ENCODE data around the gene MBD1. TPM values are rescaled to one million over a fixed set of nuclear protein-coding genes. Genes with fewer than 3 reads are reported as not detected.

MBD1 gene
- total RNA-seq, 1 experiment from 2014 or later, result 53.4 TPM

DNA sequence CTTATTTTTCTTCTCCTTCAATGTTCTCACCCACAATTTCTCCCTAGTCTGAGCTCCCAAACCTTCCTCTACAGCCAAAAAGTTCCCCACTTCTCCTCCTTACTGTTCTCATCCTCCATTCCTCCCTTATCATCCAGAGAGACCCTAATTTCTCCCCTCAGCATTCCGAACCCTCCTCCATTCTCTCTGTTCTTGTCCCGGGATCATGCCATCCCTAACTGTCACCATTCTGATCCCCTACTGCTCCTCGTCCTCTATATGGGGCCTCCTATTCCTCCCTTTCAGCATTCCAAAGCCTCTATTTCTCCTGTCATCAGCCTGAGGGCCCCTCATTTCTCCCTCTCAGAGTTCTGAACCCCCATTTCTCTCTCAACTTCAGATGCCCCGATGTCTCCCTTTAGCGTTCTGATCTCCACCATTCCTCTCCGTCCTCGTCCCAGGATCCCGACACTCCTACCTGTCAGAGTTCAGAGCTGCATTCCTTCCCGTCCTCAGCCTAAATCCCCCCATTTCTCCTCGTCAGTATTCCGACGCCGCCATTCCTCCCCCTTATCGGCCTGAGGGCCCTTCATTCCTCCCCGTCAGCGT is 522 bp downstream of the MBD1 start (continued):
- TF ChIP-seq, protein P1, sequence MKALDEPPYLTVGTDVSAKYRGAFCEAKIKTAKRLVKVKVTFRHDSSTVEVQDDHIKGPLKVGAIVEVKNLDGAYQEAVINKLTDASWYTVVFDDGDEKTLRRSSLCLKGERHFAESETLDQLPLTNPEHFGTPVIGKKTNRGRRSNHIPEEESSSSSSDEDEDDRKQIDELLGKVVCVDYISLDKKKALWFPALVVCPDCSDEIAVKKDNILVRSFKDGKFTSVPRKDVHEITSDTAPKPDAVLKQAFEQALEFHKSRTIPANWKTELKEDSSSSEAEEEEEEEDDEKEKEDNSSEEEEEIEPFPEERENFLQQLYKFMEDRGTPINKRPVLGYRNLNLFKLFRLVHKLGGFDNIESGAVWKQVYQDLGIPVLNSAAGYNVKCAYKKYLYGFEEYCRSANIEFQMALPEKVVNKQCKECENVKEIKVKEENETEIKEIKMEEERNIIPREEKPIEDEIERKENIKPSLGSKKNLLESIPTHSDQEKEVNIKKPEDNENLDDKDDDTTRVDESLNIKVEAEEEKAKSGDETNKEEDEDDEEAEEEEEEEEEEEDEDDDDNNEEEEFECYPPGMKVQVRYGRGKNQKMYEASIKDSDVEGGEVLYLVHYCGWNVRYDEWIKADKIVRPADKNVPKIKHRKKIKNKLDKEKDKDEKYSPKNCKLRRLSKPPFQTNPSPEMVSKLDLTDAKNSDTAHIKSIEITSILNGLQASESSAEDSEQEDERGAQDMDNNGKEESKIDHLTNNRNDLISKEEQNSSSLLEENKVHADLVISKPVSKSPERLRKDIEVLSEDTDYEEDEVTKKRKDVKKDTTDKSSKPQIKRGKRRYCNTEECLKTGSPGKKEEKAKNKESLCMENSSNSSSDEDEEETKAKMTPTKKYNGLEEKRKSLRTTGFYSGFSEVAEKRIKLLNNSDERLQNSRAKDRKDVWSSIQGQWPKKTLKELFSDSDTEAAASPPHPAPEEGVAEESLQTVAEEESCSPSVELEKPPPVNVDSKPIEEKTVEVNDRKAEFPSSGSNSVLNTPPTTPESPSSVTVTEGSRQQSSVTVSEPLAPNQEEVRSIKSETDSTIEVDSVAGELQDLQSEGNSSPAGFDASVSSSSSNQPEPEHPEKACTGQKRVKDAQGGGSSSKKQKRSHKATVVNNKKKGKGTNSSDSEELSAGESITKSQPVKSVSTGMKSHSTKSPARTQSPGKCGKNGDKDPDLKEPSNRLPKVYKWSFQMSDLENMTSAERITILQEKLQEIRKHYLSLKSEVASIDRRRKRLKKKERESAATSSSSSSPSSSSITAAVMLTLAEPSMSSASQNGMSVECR (CRISPR knock-in tag; IDR thresholded peaks at IDR 0.05; ENCODE audit: borderline replicate concordance), result no peak
- no peak for TF ChIP-seq FOXK1 (CRISPR knock-in tag; IDR thresholded peaks at IDR 0.05)
- TF ChIP-seq, protein P2, sequence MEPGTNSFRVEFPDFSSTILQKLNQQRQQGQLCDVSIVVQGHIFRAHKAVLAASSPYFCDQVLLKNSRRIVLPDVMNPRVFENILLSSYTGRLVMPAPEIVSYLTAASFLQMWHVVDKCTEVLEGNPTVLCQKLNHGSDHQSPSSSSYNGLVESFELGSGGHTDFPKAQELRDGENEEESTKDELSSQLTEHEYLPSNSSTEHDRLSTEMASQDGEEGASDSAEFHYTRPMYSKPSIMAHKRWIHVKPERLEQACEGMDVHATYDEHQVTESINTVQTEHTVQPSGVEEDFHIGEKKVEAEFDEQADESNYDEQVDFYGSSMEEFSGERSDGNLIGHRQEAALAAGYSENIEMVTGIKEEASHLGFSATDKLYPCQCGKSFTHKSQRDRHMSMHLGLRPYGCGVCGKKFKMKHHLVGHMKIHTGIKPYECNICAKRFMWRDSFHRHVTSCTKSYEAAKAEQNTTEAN (CRISPR knock-in tag; IDR thresholded peaks at IDR 0.05), result no peak
- no peak for TF ChIP-seq TEAD1 (CRISPR knock-in tag; IDR thresholded peaks at IDR 0.05)

DNA sequence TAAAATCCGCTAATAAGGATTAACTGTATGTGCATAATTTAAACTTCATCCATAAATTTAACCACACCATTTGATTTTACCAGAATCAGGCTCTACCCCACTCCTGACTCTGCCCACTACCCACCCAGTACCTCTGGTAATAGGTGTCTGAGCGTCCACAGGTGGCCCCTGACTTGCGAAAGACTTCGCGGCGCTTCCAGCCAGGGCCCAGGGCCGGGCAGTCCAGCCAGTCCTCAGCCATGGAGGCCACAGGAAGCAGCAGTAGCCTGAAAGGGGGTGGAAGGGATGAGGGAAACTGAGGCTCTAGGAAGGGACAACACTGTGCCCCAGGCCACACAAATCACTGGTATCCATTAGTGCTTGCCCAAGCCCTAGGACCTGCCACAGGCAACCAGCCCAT is 1.6 kb downstream of the MBD1 start:
- CTCF ChIA-PET, result no interaction called here

More for the DNA sequence above, 1.6 kb downstream of the MBD1 start:
- peaks cover 51% of the 10 kb centered on the region for H3K36me3 Mint-ChIP-seq
- H3K9me3 Mint-ChIP-seq, result no peaks in the 10 kb centered on the region
- H3K27me3 Mint-ChIP-seq (ENCODE audit: low read depth), result no peaks in the 10 kb centered on the region
- H3K27ac Mint-ChIP-seq, result no peak overlapping the region
- ATAC-seq (no peak), DNase-seq (ENCODE audit: low spot score) (no peak)
- POLR2A ChIA-PET, result no interaction called here
- peaks cover 16% of the 10 kb centered on the region for H3K4me1 Mint-ChIP-seq
- peak overlapping the region; percentile 98 for H3K4me3 Mint-ChIP-seq
- TF ChIP-seq, protein P2 (CRISPR knock-in tag; IDR thresholded peaks at IDR 0.05), result no peak
- no peak for TF ChIP-seq TEAD1 (CRISPR knock-in tag; IDR thresholded peaks at IDR 0.05)
- no peak for TF ChIP-seq MXD4 (CRISPR knock-in tag; IDR thresholded peaks at IDR 0.05; ENCODE audit: borderline replicate concordance)
- TF ChIP-seq ZNF396 (CRISPR knock-in tag; IDR thresholded peaks at IDR 0.05; ENCODE audit: borderline replicate concordance), result no peak
- no peak for TF ChIP-seq SMAD4 (CRISPR knock-in tag; IDR thresholded peaks at IDR 0.05)
- TF ChIP-seq, protein P3, sequence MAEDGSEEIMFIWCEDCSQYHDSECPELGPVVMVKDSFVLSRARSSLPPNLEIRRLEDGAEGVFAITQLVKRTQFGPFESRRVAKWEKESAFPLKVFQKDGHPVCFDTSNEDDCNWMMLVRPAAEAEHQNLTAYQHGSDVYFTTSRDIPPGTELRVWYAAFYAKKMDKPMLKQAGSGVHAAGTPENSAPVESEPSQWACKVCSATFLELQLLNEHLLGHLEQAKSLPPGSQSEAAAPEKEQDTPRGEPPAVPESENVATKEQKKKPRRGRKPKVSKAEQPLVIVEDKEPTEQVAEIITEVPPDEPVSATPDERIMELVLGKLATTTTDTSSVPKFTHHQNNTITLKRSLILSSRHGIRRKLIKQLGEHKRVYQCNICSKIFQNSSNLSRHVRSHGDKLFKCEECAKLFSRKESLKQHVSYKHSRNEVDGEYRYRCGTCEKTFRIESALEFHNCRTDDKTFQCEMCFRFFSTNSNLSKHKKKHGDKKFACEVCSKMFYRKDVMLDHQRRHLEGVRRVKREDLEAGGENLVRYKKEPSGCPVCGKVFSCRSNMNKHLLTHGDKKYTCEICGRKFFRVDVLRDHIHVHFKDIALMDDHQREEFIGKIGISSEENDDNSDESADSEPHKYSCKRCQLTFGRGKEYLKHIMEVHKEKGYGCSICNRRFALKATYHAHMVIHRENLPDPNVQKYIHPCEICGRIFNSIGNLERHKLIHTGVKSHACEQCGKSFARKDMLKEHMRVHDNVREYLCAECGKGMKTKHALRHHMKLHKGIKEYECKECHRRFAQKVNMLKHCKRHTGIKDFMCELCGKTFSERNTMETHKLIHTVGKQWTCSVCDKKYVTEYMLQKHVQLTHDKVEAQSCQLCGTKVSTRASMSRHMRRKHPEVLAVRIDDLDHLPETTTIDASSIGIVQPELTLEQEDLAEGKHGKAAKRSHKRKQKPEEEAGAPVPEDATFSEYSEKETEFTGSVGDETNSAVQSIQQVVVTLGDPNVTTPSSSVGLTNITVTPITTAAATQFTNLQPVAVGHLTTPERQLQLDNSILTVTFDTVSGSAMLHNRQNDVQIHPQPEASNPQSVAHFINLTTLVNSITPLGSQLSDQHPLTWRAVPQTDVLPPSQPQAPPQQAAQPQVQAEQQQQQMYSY (CRISPR knock-in tag; IDR thresholded peaks at IDR 0.05), result no peak
- TF ChIP-seq, protein P4, sequence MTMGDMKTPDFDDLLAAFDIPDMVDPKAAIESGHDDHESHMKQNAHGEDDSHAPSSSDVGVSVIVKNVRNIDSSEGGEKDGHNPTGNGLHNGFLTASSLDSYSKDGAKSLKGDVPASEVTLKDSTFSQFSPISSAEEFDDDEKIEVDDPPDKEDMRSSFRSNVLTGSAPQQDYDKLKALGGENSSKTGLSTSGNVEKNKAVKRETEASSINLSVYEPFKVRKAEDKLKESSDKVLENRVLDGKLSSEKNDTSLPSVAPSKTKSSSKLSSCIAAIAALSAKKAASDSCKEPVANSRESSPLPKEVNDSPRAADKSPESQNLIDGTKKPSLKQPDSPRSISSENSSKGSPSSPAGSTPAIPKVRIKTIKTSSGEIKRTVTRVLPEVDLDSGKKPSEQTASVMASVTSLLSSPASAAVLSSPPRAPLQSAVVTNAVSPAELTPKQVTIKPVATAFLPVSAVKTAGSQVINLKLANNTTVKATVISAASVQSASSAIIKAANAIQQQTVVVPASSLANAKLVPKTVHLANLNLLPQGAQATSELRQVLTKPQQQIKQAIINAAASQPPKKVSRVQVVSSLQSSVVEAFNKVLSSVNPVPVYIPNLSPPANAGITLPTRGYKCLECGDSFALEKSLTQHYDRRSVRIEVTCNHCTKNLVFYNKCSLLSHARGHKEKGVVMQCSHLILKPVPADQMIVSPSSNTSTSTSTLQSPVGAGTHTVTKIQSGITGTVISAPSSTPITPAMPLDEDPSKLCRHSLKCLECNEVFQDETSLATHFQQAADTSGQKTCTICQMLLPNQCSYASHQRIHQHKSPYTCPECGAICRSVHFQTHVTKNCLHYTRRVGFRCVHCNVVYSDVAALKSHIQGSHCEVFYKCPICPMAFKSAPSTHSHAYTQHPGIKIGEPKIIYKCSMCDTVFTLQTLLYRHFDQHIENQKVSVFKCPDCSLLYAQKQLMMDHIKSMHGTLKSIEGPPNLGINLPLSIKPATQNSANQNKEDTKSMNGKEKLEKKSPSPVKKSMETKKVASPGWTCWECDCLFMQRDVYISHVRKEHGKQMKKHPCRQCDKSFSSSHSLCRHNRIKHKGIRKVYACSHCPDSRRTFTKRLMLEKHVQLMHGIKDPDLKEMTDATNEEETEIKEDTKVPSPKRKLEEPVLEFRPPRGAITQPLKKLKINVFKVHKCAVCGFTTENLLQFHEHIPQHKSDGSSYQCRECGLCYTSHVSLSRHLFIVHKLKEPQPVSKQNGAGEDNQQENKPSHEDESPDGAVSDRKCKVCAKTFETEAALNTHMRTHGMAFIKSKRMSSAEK (CRISPR knock-in tag; IDR thresholded peaks at IDR 0.05; ENCODE audit: borderline replicate concordance), result no peak
- TF ChIP-seq, protein P5, sequence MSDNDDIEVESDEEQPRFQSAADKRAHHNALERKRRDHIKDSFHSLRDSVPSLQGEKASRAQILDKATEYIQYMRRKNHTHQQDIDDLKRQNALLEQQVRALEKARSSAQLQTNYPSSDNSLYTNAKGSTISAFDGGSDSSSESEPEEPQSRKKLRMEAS (CRISPR knock-in tag; IDR thresholded peaks at IDR 0.05), result no peak
- no peak for TF ChIP-seq FOXJ3 (CRISPR knock-in tag; IDR thresholded peaks at IDR 0.05; ENCODE audit: borderline replicate concordance)
- no peak for TF ChIP-seq KAT7 (CRISPR knock-in tag; IDR thresholded peaks at IDR 0.05; ENCODE audit: borderline replicate concordance)
- TF ChIP-seq SMAD3 (CRISPR knock-in tag; IDR thresholded peaks at IDR 0.05; ENCODE audit: borderline replicate concordance), result no peak
- TF ChIP-seq OVOL2 (CRISPR knock-in tag; IDR thresholded peaks at IDR 0.05; ENCODE audit: borderline replicate concordance), result no peak

Measured in WTC11 (cell line).